Stimulated activated CD4-positive, alpha-beta T cell treated with anti-CD3 and anti-CD28 coated beads, Interleukin-4, amount 100 ng/mL, for 48 hours (primary cell): ENCODE measurements around the gene VEGFA.

Experiments
- DNase-seq, 2 donors: peaks; one replicate each; pipeline ENCODE4 v3.0.0-alpha.2; 2020; ENCODE audit warnings: low read depth in 2 of 2

The VEGFA gene

GRCh38 chr6:43759136-43759906 is 10.7 kb upstream of the VEGFA start:
- no peak for DNase-seq

GRCh38 chr6:43759907-43760206 is 10.2 kb upstream of the VEGFA start:
- no peak for DNase-seq

GRCh38 chr6:43760210-43761168 is 9.5 kb upstream of the VEGFA start:
- DNase-seq, result no peak

- DNase-seq, result no peak
Observed at GRCh38 chr6:43761666-43762409, 8.2 kb upstream of the VEGFA start.

- no peak for DNase-seq
Observed at GRCh38 chr6:43762410-43762768, 7.6 kb upstream of the VEGFA start.

- DNase-seq, result no peak
Observed at GRCh38 chr6:43762966-43763695, 6.9 kb upstream of the VEGFA start.

GRCh38 chr6:43763812-43764522 is 6.0 kb upstream of the VEGFA start:
- no peak for DNase-seq

- DNase-seq, result no peak
Observed at GRCh38 chr6:43764772-43765171, 5.2 kb upstream of the VEGFA start.

GRCh38 chr6:43765776-43766499 is 4.1 kb upstream of the VEGFA start:
- no peak for DNase-seq

- DNase-seq, result no peak
Observed at GRCh38 chr6:43766500-43766853, 3.5 kb upstream of the VEGFA start.

GRCh38 chr6:43766964-43767461 is 3.0 kb upstream of the VEGFA start:
- no peak for DNase-seq

- DNase-seq, result no peak
Observed at GRCh38 chr6:43767553-43768505, 2.2 kb upstream of the VEGFA start.

GRCh38 chr6:43768506-43768860 is 1.5 kb upstream of the VEGFA start:
- no peak for DNase-seq

- DNase-seq, result no peak
Observed at GRCh38 chr6:43768983-43769525, 957 bp upstream of the VEGFA start.

- DNase-seq, result peak; percentile 33 to 41
Observed at GRCh38 chr6:43770372-43771209, 580 bp downstream of the VEGFA start.

GRCh38 chr6:43771210-43771857 is 1.3 kb downstream of the VEGFA start:
- DNase-seq, result peak; percentile 52 to 63
